IMR-90 (cell line): ENCODE data around the gene GMPPA. TPM values are rescaled to one million over a fixed set of nuclear protein-coding genes. Genes with fewer than 3 reads are reported as not detected.

Experiments used
- ATAC-seq: fragments of 200-7000 bp; cut with Tn5 transposase; 2 replicates; pipeline ENCODE4 v1.9.1; 2020; ENCODE audit warnings: low read depth, mild to moderate bottlenecking, moderate library complexity
- BruUV-seq: library from RNA; stranded (reverse); fragments of 400-500 nt; replicated peaks from 2 replicates; lab custom pipeline; 2021; lab: Mats Ljungman, UMichigan
- CTCF ChIA-PET: fragments of 300-600 bp; formaldehyde crosslinking; extraction: SDS; loops from one replicate; lab custom pipeline; 2021; ENCODE audit warnings: antibody characterized with exemption; lab: Yijun Ruan, JAX
- POLR2A ChIA-PET: fragments of 300-600 bp; sonication (Branson Sonifier 250); formaldehyde crosslinking; loops from one replicate; lab custom pipeline; 2022; ENCODE audit warnings: antibody characterized with exemption; ENCODE audit not compliant: unreplicated experiment; lab: Charles Lee
- DNase-seq: peaks from one replicate; pipeline ENCODE4 v3.0.0; 2013
- H2AFZ ChIP-seq: replicated peaks from 2 replicates; pipeline ENCODE3; 2013; ENCODE audit warnings: low read length, mild to moderate bottlenecking; ENCODE audit not compliant: poor library complexity
- H2AK5ac ChIP-seq: 2 replicates; pipeline ENCODE4 v1.6.1; 2013; ENCODE audit warnings: low read depth, low read length, inconsistent platforms
- H2AK9ac ChIP-seq: replicated peaks from 2 replicates; pipeline ENCODE3; 2013; ENCODE audit warnings: mild to moderate bottlenecking, low read depth, low read length, moderate library complexity; ENCODE audit not compliant: poor library complexity
- H2BK120ac ChIP-seq: 2 replicates; pipeline ENCODE4 v1.6.1; 2013; ENCODE audit warnings: low read depth, low read length, inconsistent platforms
- H2BK15ac ChIP-seq: 3 replicates; pipeline ENCODE4 v1.6.1; 2013; ENCODE audit warnings: low read depth, low read length, inconsistent platforms
- H2BK20ac ChIP-seq: 2 replicates; pipeline ENCODE4 v1.6.1; 2013; ENCODE audit warnings: low read depth, mild to moderate bottlenecking, inconsistent platforms, low read length, moderate library complexity
- H2BK5ac ChIP-seq: 2 replicates; pipeline ENCODE4 v1.6.1; 2013; ENCODE audit warnings: mild to moderate bottlenecking, low read depth, low read length, inconsistent platforms; ENCODE audit not compliant: poor library complexity, severe bottlenecking
- H3K14ac ChIP-seq: replicated peaks from 2 replicates; pipeline ENCODE4 v1.6.1; 2013; ENCODE audit warnings: low read depth, low read length, inconsistent platforms
- H3K18ac ChIP-seq: 2 replicates; pipeline ENCODE4 v1.6.1; 2013; ENCODE audit warnings: low read depth, low read length, control low read depth
- H3K23ac ChIP-seq: 2 replicates; pipeline ENCODE4 v1.6.1; 2013; ENCODE audit warnings: low read depth, low read length, inconsistent platforms
- H3K27ac ChIP-seq: 2 replicates; pipeline ENCODE4 v1.5.1; 2013; ENCODE audit warnings: mild to moderate bottlenecking, control low read depth, low read length; ENCODE audit not compliant: insufficient read depth
- H3K27me3 ChIP-seq: 2 replicates; pipeline ENCODE4 v1.6.1; 2013; ENCODE audit warnings: low read length; ENCODE audit not compliant: control insufficient read depth, insufficient read depth
- H3K36me3 ChIP-seq: 2 replicates; pipeline ENCODE4 v1.6.1; 2013; ENCODE audit warnings: low read length, mixed read lengths; ENCODE audit not compliant: control insufficient read depth, insufficient read depth
- H3K4ac ChIP-seq: 2 replicates; pipeline ENCODE4 v1.6.1; 2013; ENCODE audit warnings: low read depth, low read length, inconsistent platforms
- H3K4me1 ChIP-seq: 2 replicates; pipeline ENCODE4 v1.6.1; 2013; ENCODE audit warnings: low read length, mixed read lengths; ENCODE audit not compliant: control insufficient read depth, insufficient read depth
- H3K4me2 ChIP-seq: 2 replicates; pipeline ENCODE4 v1.6.1; 2013; ENCODE audit warnings: low read depth, mild to moderate bottlenecking, control low read depth, low read length, moderate library complexity
- H3K4me3 ChIP-seq: 2 replicates; pipeline ENCODE4 v1.5.1; 2013; ENCODE audit warnings: low read depth, mild to moderate bottlenecking, control low read depth, low read length, moderate library complexity; ENCODE audit not compliant: insufficient read depth
- H3K56ac ChIP-seq: 2 replicates; pipeline ENCODE4 v1.6.1; 2013; ENCODE audit warnings: low read length, inconsistent platforms; ENCODE audit not compliant: insufficient read depth; ENCODE audit errors: extremely low read depth
- H3K79me1 ChIP-seq, 2 experiments: 2 replicates each; pipeline ENCODE4 v1.6.1; 2013; ENCODE audit warnings: low read length in 2 of 2, inconsistent platforms in 1 of 2, low read depth in 1 of 2
- H3K9ac ChIP-seq: 2 replicates; pipeline ENCODE4 v1.6.1; 2013; ENCODE audit warnings: low read depth, low read length, control low read depth
- H3K9me1 ChIP-seq: 2 replicates; pipeline ENCODE4 v1.6.1; 2013; ENCODE audit warnings: low read length, inconsistent platforms; ENCODE audit not compliant: insufficient read depth
- H3K9me3 ChIP-seq: 2 replicates; pipeline ENCODE4 v1.6.1; 2013; ENCODE audit warnings: low read length; ENCODE audit not compliant: control insufficient read depth, insufficient read depth
- H4K20me1 ChIP-seq: 2 replicates; pipeline ENCODE4 v1.6.1; 2013; ENCODE audit warnings: low read length, inconsistent platforms; ENCODE audit not compliant: insufficient read depth
- H4K5ac ChIP-seq: 2 replicates; pipeline ENCODE4 v1.6.1; 2013; ENCODE audit warnings: mild to moderate bottlenecking, low read depth, low read length, control low read depth
- H4K8ac ChIP-seq, 2 experiments: 2 replicates each; pipeline ENCODE4 v1.6.1; 2013; ENCODE audit warnings: low read depth in 2 of 2, low read length in 2 of 2, control low read depth in 1 of 2, inconsistent platforms in 1 of 2
- H4K91ac ChIP-seq: 2 replicates; pipeline ENCODE4 v1.6.1; 2013; ENCODE audit warnings: low read depth, low read length, inconsistent platforms; ENCODE audit not compliant: insufficient read depth
- CEBPB ChIP-seq: IDR thresholded peaks from 2 replicates; pipeline ENCODE4 v1.6.1; 2012; ENCODE audit warnings: low read depth, low read length, improper control_type of control experiment
- CHD1 ChIP-seq: IDR thresholded peaks from 2 replicates; pipeline ENCODE4 v1.6.1; 2012; ENCODE audit warnings: low read depth, low read length, improper control_type of control experiment
- ELK1 ChIP-seq: fragments of 150-350 bp; IDR thresholded peaks from 2 replicates; pipeline ENCODE4 v1.6.1; 2016; ENCODE audit warnings: low read depth, mild to moderate bottlenecking, low read length, moderate library complexity, borderline replicate concordance
- FOS ChIP-seq: fragments of 150-350 bp; IDR thresholded peaks from 2 replicates; pipeline ENCODE4 v1.6.1; 2016; ENCODE audit warnings: low read depth, low read length
- MAZ ChIP-seq: IDR thresholded peaks from 2 replicates; pipeline ENCODE4 v1.6.1; 2012; ENCODE audit warnings: low read depth, mild to moderate bottlenecking, low read length, improper control_type of control experiment, moderate library complexity, borderline replicate concordance
- POLR2A ChIP-seq: IDR thresholded peaks from 2 replicates; pipeline ENCODE4 v1.6.1; 2012; ENCODE audit warnings: mild to moderate bottlenecking, low read depth, low read length
- RCOR1 ChIP-seq: IDR thresholded peaks from 2 replicates; pipeline ENCODE4 v1.6.1; 2012; ENCODE audit warnings: mild to moderate bottlenecking, low read length, improper control_type of control experiment; ENCODE audit not compliant: insufficient replicate concordance
- RFX5 ChIP-seq: IDR thresholded peaks from 2 replicates; pipeline ENCODE4 v1.8.0; 2012; ENCODE audit warnings: low read depth, mild to moderate bottlenecking, low read length, moderate library complexity
- SMC3 ChIP-seq: fragments of 150-350 bp; IDR thresholded peaks from 2 replicates; pipeline ENCODE4 v1.6.1; 2016; ENCODE audit warnings: low read depth, mild to moderate bottlenecking, antibody characterized with exemption, low read length, moderate library complexity
- USF2 ChIP-seq: fragments of 150-350 bp; IDR thresholded peaks from 2 replicates; pipeline ENCODE4 v1.6.1; 2017; ENCODE audit warnings: mild to moderate bottlenecking, antibody characterized with exemption, low read length, low read depth
- WGBS, 2 experiments: methylation state at CpG; one replicate each; pipeline versions ENCODE4 v1.1.5 to v1.1.7; 2013; ENCODE audit warnings: missing lambda C conversion rate in 2 of 2; ENCODE audit not compliant: insufficient read length in 1 of 2; ENCODE audit errors: extremely low coverage in 2 of 2; 5-methylcytosine and 5-hydroxymethylcytosine counted together
- dilution Hi-C: fragments of 300-500 bp; cut with HindIII; formaldehyde crosslinking; loops from one replicate; pipeline ENCODE4 v1.14.3; 2018; ENCODE audit warnings: low sequenced_read_pairs; ENCODE audit not compliant: unreplicated experiment
- in situ Hi-C: fragments of 300-500 bp; cut with MboI; formaldehyde crosslinking; loops from 3 replicates; pipeline ENCODE4 v1.14.3; 2019; ENCODE audit warnings: low sequenced_read_pairs, inconsistent platforms, mixed read lengths
- intact Hi-C: fragments of 100-400 bp; cut with micrococcal nuclease; formaldehyde crosslinking; loops from 2 replicates; pipeline ENCODE4 v1.10.0; 2022
- polyA plus RNA-seq, 3 experiments: library from polyadenylated mRNA; depleted of rRNA; stranded (reverse); fragments of >200 nt; gene quantifications; 2 replicates each; pipeline ENCODE4 v1.2.3, GENCODE V29; 2012; ENCODE audit warnings: low replicate concordance in 1 of 3
- total RNA-seq: library from RNA; depleted of rRNA; stranded (reverse); fragments of >200 nt; gene quantifications from 2 replicates; pipeline ENCODE4 v1.2.3, GENCODE V29; 2012

Gene GMPPA
- total and polyA plus RNA-seq, 2 of the 4 experiments (the other 2 are of a cell fraction) = 103 to 134 TPM

- no peak overlapping the region for H3K56ac ChIP-seq
- ChIA-PET CTCF (no interaction called here), POLR2A (no interaction called here)
- no peak for TF ChIP-seq FOS
- TF ChIP-seq ELK1 = no peak
- no peak for TF ChIP-seq POLR2A
- TF ChIP-seq RCOR1 = no peak
- TF ChIP-seq RFX5 = no peak
- no peak for TF ChIP-seq CEBPB
- no peak for TF ChIP-seq CHD1
- TF ChIP-seq SMC3 = no peak
- no peak for TF ChIP-seq MAZ
- TF ChIP-seq USF2 = no peak
- H2AFZ ChIP-seq = no peak overlapping the region
- no TSS peak for BruUV-seq
- no peak overlapping the region for H3K4me3 ChIP-seq
- H4K20me1 ChIP-seq = no peaks in the 10 kb centered on the region
- H3K36me3 ChIP-seq = no peaks in the 10 kb centered on the region
- no peak for ATAC-seq
- no peak overlapping the region for H2AK5ac ChIP-seq
- H3K4ac ChIP-seq = no peak overlapping the region
- no peak overlapping the region for H2BK5ac ChIP-seq
- intact Hi-C loops (no loop called here), dilution Hi-C loops (no loop called here), in situ Hi-C loops (no loop called here)
- peaks cover 78% of the 10 kb centered on the region for H3K27me3 ChIP-seq
- DNase-seq = no peak
- H3K23ac ChIP-seq = no peak overlapping the region
- no peak overlapping the region for H3K18ac ChIP-seq
- H3K9me3 ChIP-seq = no peaks in the 10 kb centered on the region
- no peak overlapping the region for H2AK9ac ChIP-seq
- no peak overlapping the region for H3K9ac ChIP-seq
- no peak overlapping the region for H4K91ac ChIP-seq
- no peak overlapping the region for H2BK20ac ChIP-seq
- H4K5ac ChIP-seq = no peak overlapping the region
- no peak overlapping the region for H3K4me2 ChIP-seq
- no peak overlapping the region for H2BK15ac ChIP-seq
- 61% methylated on average over 14 of the region's 21 CpGs; no CpG with 5 or more reads in 1 of the 2 experiments for WGBS, 2 experiments
- H4K8ac ChIP-seq = no peak overlapping the region
- peaks cover 8% of the 10 kb centered on the region; the same call in 1 of the 2 replicates for H3K4me1 ChIP-seq
- no peaks in the 10 kb centered on the region for H3K79me1 ChIP-seq
- H2BK120ac ChIP-seq = no peak overlapping the region
- H3K27ac ChIP-seq = no peak overlapping the region
- H3K14ac ChIP-seq = no peak overlapping the region
- H3K9me1 ChIP-seq = no peaks in the 10 kb centered on the region
These were observed 16.1 kb downstream of the GMPPA start for GRCh38 chr2:219514836-219515235.
